DND-41 (cell line): ENCODE measurements around the gene CSRP1.

Experiments used
- EZH2 ChIP-seq: IDR thresholded peaks from 3 replicates; pipeline ENCODE4 v1.6.1; 2012; ENCODE audit warnings: borderline replicate concordance, low read depth, mild to moderate bottlenecking, moderate library complexity, low read length, inconsistent platforms; ENCODE audit not compliant: severe bottlenecking
- TF ChIP-seq, protein P1 (sequence below): IDR thresholded peaks from 2 replicates; pipeline ENCODE4 v1.5.1; 2012; ENCODE audit warnings: borderline replicate concordance, low read length, moderate library complexity, mild to moderate bottlenecking; ENCODE audit not compliant: poor library complexity, severe bottlenecking; ENCODE audit errors: extremely low read depth

DNA sequence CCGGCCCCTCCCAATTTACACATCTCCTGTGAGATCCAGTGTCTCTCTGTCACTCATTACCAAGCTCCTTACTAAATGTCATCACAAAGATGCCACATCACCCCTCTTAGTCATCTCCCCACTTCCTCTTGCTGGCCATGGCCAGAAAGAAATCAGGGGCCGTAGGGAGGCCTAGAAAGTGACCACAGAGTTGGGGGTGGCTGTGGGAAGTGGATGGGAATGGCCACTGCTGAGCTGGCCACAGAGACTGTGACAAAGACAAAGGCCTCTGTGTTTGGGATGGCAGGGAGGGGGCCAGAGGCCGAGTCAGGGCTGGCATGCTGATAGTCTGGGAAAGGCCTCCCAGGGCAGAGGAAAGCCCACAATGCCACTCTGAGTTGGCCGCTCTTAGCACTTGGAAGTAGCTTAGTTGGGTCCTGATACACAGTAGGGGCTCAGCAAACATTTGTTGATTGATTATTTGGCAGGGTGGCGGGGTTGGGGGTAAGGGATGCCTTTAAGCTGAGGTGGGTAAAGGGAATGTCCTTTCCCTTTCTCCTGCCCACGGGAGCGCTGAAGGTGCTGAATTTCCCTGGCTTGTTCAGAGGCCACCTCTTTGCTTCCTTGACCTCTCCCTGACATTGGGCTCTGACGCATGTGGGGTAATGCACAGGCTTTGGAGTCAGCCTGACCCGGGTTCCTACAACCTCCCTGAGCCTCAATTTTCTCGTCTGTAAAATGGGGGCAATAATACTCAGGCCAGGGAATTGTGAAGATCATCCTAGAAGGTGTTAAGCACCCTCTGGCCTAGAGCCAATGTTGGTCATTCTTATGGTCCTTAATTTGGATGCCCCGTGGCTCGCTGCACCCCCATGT is 45.2 kb upstream of the CSRP1 start:
- TF ChIP-seq, protein P1, sequence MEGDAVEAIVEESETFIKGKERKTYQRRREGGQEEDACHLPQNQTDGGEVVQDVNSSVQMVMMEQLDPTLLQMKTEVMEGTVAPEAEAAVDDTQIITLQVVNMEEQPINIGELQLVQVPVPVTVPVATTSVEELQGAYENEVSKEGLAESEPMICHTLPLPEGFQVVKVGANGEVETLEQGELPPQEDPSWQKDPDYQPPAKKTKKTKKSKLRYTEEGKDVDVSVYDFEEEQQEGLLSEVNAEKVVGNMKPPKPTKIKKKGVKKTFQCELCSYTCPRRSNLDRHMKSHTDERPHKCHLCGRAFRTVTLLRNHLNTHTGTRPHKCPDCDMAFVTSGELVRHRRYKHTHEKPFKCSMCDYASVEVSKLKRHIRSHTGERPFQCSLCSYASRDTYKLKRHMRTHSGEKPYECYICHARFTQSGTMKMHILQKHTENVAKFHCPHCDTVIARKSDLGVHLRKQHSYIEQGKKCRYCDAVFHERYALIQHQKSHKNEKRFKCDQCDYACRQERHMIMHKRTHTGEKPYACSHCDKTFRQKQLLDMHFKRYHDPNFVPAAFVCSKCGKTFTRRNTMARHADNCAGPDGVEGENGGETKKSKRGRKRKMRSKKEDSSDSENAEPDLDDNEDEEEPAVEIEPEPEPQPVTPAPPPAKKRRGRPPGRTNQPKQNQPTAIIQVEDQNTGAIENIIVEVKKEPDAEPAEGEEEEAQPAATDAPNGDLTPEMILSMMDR: no peak
- no peak for TF ChIP-seq EZH2
